ACHN (cell line): ENCODE data around the gene SOX15.
A peak's percentile ranks its signal among the peaks of the same experiment; 100 is the strongest.

Source experiments
- DNase-seq: peaks from one replicate; pipeline ENCODE4 v3.0.0-alpha.2; 2015
- in situ Hi-C: cut with HindIII; loops from 2 replicates; pipeline ENCODE4 v1.10.0; 2017; ENCODE audit warnings: low sequenced_read_pairs, low pct_ligation_motif_present, low pct_unique_long_range_greater_than_20kb

SOX15 gene

GRCh38 chr17:7580604-7581575, 9.0 kb downstream of the SOX15 start:
- in situ Hi-C loops: no loop called here
- DNase-seq: no peak

DNA sequence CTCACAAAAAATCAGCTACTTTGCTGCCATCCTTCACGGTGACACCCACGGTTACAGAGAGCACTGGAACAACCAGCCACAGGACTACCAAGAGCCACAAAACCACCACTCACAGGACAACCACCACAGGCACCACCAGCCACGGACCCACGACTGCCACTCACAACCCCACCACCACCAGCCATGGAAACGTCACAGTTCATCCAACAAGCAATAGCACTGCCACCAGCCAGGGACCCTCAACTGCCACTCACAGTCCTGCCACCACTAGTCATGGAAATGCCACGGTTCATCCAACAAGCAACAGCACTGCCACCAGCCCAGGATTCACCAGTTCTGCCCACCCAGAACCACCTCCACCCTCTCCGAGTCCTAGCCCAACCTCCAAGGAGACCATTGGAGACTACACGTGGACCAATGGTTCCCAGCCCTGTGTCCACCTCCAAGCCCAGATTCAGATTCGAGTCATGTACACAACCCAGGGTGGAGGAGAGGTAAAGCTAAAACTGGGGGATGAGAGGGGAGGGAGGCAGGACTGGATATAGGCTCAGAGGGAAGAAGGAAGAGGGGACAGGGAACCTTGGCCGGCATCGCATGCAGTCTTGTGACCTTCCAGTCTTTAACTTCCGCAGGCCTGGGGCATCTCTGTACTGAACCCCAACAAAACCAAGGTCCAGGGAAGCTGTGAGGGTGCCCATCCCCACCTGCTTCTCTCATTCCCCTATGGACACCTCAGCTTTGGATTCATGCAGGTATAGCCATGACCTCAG, 9.9 kb downstream of the SOX15 start:
- in situ Hi-C loops: no loop called here
- no peak for DNase-seq

- in situ Hi-C loops: no loop called here
- peak; percentile 89 for DNase-seq
Observed at GRCh38 chr17:7579001-7579833, 10.7 kb downstream of the SOX15 start, which contains the start of gene CD68. CD68 (plus strand) TSS chr17:7579638; CDS start chr17:7579678, 40 bp downstream.

DNA sequence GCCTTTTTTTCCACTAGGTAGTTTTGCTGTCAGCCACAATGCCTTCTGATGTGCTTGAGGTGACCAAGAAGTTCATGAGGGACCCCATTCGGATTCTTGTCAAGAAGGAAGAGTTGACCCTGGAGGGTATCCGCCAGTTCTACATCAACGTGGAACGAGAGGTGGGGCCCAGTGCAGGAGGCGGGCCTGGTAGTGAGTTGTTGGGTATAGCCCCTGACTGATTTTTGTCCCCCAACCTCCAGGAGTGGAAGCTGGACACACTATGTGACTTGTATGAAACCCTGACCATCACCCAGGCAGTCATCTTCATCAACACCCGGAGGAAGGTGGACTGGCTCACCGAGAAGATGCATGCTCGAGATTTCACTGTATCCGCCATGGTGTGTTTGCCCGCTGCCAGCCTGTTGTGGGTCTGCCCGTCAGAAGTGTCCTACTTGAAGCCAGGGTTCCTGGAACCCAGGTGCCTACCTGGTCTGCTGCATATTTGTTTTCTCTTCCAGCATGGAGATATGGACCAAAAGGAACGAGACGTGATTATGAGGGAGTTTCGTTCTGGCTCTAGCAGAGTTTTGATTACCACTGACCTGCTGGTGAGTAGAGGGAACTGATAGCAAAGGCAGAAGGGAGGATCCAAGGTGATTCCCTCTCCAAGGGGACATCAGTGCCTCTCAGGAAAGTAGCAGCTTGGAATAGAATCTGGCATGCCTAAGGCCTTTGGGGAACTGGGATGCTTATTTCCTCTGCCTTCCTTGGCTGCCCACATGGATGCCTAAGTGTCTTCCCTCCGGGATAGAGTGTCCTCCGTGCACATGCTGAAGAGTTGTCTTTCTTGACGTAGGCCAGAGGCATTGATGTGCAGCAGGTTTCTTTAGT, 12.3 kb downstream of the SOX15 start:
- in situ Hi-C loops: no loop called here

DNA sequence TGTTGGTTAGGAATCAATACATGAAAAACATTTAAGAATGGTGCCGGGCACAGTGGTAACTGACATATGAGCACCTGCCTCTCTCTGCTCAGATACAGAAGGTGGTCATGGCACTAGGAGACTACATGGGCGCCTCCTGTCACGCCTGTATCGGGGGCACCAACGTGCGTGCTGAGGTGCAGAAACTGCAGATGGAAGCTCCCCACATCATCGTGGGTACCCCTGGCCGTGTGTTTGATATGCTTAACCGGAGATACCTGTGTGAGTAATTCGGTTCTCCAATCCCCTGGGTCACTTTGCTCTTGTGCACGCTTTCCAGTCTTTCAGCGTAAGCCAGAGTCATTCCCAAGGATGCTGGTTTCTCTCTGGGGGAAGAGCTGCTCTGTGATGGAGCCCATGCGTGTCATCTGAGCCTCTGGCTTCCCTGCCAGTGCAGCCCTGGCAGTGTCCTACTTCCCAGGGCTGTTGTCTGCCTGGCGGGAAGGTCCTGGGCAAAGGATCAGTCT, 13.4 kb downstream of the SOX15 start:
- in situ Hi-C loops: no loop called here
- DNase-seq: no peak

More for the DNA sequence above, 12.3 kb downstream of the SOX15 start:
- no peak for DNase-seq

- in situ Hi-C loops: no loop called here
- no peak for DNase-seq
Observed at GRCh38 chr17:7575959-7576358, 13.9 kb downstream of the SOX15 start.

GRCh38 chr17:7575481-7575883, 14.4 kb downstream of the SOX15 start:
- in situ Hi-C loops: no loop called here
- DNase-seq: no peak

- DNase-seq: no peak
- in situ Hi-C loops: no loop called here
Observed at GRCh38 chr17:7574176-7574953, 15.5 kb downstream of the SOX15 start.

DNA sequence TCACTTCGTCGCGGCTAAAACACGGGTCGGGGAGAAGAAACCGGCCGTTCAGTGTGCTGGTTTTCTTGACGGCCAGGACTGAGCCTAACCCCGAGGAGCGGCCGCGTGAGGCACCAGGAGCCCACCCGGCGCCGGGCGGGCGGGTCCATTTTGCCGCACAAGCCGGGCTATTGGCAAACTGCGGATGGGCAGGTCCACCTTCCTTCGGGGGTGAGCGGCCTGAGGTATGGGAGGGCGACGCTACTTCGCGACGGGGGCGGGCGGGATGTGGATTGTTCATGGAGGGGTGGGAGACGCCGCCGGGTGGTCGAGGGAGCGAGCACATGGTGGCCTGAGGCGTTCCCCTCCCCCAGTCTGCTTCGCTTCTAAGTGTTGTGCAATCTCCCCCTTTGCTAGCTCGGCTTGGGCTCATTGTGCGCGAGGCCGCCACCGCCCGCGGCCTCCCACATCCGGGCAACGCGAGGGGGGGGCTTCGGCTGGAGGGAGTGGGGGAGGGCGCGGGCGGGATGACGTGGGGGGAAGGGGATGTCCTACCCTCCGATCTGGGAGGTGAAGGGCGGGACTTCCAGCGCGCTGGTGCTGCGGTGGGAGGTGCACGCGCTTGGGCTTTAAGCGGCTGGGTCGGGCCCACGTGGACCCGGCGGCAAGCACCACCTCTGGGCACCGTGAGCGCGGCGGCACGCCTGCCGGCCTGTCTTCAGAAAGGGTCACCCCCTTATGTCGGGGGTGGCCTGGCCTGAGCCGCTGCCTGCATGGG, 16.4 kb downstream of the SOX15 start:
- in situ Hi-C loops: no loop called here
- peak; percentile 91 for DNase-seq

GRCh38 chr17:7572588-7573323, 17.1 kb downstream of the SOX15 start:
- in situ Hi-C loops: no loop called here
- DNase-seq: peak; percentile 99

- no peak for DNase-seq
- in situ Hi-C loops: no loop called here
Observed at GRCh38 chr17:7572338-7572587, 17.6 kb downstream of the SOX15 start.

- in situ Hi-C loops: no loop called here
- no peak for DNase-seq
Observed at GRCh38 chr17:7570351-7570750, 19.5 kb downstream of the SOX15 start.

- no peak for DNase-seq
- in situ Hi-C loops: no loop called here
Observed at GRCh38 chr17:7569571-7569970, 20.3 kb downstream of the SOX15 start.

DNA sequence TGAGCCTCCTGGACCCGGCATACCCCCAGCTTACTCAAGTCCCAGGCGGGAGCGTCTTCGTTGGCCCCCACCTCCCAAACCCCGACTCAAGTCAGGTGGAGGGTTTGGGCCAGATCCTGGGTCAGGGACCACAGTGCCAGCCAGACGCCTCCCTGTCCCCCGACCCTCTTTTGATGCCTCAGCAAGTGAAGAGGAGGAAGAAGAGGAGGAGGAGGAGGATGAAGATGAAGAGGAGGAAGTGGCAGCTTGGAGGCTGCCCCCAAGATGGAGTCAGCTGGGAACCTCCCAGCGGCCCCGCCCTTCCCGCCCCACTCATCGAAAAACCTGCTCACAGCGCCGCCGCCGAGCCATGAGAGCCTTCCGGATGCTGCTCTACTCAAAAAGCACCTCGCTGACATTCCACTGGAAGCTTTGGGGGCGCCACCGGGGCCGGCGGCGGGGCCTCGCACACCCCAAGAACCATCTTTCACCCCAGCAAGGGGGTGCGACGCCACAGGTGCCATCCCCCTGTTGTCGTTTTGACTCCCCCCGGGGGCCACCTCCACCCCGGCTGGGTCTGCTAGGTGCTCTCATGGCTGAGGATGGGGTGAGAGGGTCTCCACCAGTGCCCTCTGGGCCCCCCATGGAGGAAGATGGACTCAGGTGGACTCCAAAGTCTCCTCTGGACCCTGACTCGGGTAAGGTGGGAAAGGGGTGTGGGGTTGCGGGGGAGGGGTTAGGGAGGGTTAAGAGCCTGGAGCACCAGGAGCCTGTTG, 26.6 kb downstream of the SOX15 start:
- in situ Hi-C loops: no loop called here

DNA sequence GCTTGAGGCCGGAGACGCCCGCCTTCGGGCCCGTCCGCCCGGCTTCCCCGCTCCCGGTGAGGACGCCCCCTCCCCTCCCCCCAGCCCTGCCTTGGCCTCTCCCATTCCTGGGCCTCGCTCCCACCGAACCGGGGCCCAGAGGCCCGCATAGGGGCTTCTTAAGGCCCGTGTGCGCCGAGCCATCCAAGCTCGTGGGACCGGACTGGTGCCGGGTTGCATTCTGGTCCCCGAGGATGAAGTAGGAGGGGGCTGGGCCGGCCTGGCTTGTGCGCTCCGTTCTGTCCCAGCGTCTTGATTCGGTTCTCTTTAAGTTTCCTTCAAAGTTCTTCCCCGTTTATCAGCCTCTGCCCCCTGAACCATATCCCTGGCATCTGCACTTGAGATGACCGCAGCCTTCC, 27.7 kb downstream of the SOX15 start:
- no peak for DNase-seq
- in situ Hi-C loops: no loop called here

More for the DNA sequence above, 26.6 kb downstream of the SOX15 start:
- no peak for DNase-seq
